Suppressor macrophage treated with lipopolysaccharide for 1 hour (primary cell): ENCODE measurements around the gene CADM2.

Experiments
- DNase-seq, 3 donors: peaks; one replicate each; pipeline ENCODE4 v3.0.0-alpha.2; 2020 to 2022

The CADM2 gene

GRCh38 chr3:85208650-85209049 lies 249.9 kb downstream of the CADM2 start:
- DNase-seq, result no peak

GRCh38 chr3:85210540-85210939 lies 251.8 kb downstream of the CADM2 start:
- no peak for DNase-seq

- no peak for DNase-seq
Measured at GRCh38 chr3:85228966-85229365, 270.2 kb downstream of the CADM2 start.

- no peak for DNase-seq
Measured at GRCh38 chr3:85244091-85244490, 285.3 kb downstream of the CADM2 start.

- DNase-seq, result no peak
Measured at GRCh38 chr3:85244519-85244918, 285.7 kb downstream of the CADM2 start.

- no peak for DNase-seq
Measured at GRCh38 chr3:85251766-85252165, 293.0 kb downstream of the CADM2 start.

- DNase-seq, result no peak
Measured at GRCh38 chr3:85252686-85253085, 293.9 kb downstream of the CADM2 start.

GRCh38 chr3:85254738-85255137 lies 295.9 kb downstream of the CADM2 start:
- DNase-seq, result no peak

GRCh38 chr3:85255949-85256348 lies 297.2 kb downstream of the CADM2 start:
- no peak for DNase-seq

GRCh38 chr3:85258326-85258725 lies 299.5 kb downstream of the CADM2 start:
- no peak for DNase-seq

- DNase-seq, result no peak
Measured at GRCh38 chr3:85258819-85259218, 300.0 kb downstream of the CADM2 start.

GRCh38 chr3:85259748-85260147 lies 301.0 kb downstream of the CADM2 start:
- DNase-seq, result no peak

GRCh38 chr3:85264381-85264780 lies 305.6 kb downstream of the CADM2 start:
- no peak for DNase-seq

GRCh38 chr3:85270488-85270887 lies 311.7 kb downstream of the CADM2 start:
- DNase-seq, result no peak

GRCh38 chr3:85271911-85272310 lies 313.1 kb downstream of the CADM2 start:
- DNase-seq, result no peak

- DNase-seq, result no peak
Measured at GRCh38 chr3:85288257-85288656, 329.5 kb downstream of the CADM2 start.

- no peak for DNase-seq
Measured at GRCh38 chr3:85297291-85297690, 338.5 kb downstream of the CADM2 start.

- no peak for DNase-seq
Measured at GRCh38 chr3:85298032-85298431, 339.2 kb downstream of the CADM2 start.

- DNase-seq, result no peak
Measured at GRCh38 chr3:85303156-85303555, 344.4 kb downstream of the CADM2 start.

- DNase-seq, result no peak
Measured at GRCh38 chr3:85304360-85304964, 345.7 kb downstream of the CADM2 start.

GRCh38 chr3:85312331-85312730 lies 353.5 kb downstream of the CADM2 start:
- DNase-seq, result no peak

- no peak for DNase-seq
Measured at GRCh38 chr3:85313380-85313779, 354.6 kb downstream of the CADM2 start.

GRCh38 chr3:85316252-85316651 lies 357.5 kb downstream of the CADM2 start:
- no peak for DNase-seq

GRCh38 chr3:85321892-85322291 lies 363.1 kb downstream of the CADM2 start:
- no peak for DNase-seq

- no peak for DNase-seq
Measured at GRCh38 chr3:85330071-85330470, 371.3 kb downstream of the CADM2 start.

GRCh38 chr3:85337895-85338294 lies 379.1 kb downstream of the CADM2 start:
- no peak for DNase-seq
